ENCODE measurements around the gene FMN2. TPM values are rescaled to one million over a fixed set of nuclear protein-coding genes. Genes with fewer than 3 reads are reported as not detected.

FMN2 gene
- total RNA-seq, 1 donor from 2014 or later, result not detected

DNA sequence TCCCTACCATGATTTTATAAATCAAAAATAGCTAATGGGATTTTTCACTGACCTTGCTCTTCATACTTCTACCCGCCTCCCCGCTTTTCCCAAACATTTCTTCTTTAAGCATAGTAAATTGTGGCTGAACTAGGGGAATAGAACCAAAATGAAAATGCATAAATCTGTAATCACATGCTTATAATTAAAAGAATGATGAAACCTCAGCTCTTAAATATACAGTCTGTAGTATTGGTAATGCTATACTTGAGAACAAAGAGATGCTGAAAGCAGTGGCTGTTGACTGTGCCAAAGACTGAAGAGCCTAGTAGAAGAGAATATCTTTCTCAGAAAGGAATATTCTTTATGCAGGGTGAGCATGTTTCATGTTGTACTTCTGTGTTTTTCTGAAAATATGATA lies 271.1 kb downstream of the FMN2 start:
- H3K27me3 Mint-ChIP-seq, result no peaks in the 10 kb centered on the region
- no peak for ATAC-seq (ENCODE audit: low read depth)
- no peak overlapping the region for H3K4me3 Mint-ChIP-seq

GRCh38 chr1:240363315-240363714 lies 271.6 kb downstream of the FMN2 start:
- Mint-ChIP-seq H3K27ac (no peak overlapping the region), H3K9me3 (peaks cover 6% of the 10 kb centered on the region), H3K4me1 (no peaks in the 10 kb centered on the region), H3K27me3 (no peaks in the 10 kb centered on the region), H3K4me3 (no peak overlapping the region), H3K36me3 (ENCODE audit: low read depth) (no peaks in the 10 kb centered on the region)
- ATAC-seq (ENCODE audit: low read depth), result no peak
- TF ChIP-seq, protein P1, sequence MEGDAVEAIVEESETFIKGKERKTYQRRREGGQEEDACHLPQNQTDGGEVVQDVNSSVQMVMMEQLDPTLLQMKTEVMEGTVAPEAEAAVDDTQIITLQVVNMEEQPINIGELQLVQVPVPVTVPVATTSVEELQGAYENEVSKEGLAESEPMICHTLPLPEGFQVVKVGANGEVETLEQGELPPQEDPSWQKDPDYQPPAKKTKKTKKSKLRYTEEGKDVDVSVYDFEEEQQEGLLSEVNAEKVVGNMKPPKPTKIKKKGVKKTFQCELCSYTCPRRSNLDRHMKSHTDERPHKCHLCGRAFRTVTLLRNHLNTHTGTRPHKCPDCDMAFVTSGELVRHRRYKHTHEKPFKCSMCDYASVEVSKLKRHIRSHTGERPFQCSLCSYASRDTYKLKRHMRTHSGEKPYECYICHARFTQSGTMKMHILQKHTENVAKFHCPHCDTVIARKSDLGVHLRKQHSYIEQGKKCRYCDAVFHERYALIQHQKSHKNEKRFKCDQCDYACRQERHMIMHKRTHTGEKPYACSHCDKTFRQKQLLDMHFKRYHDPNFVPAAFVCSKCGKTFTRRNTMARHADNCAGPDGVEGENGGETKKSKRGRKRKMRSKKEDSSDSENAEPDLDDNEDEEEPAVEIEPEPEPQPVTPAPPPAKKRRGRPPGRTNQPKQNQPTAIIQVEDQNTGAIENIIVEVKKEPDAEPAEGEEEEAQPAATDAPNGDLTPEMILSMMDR (IDR thresholded peaks at IDR 0.05), result no peak
- ChIA-PET CTCF (no interaction called here), POLR2A (no interaction called here)
- DNase-seq, result no peak
- intact Hi-C loops (cut with micrococcal nuclease), result no loop called here

More for the DNA sequence above, 271.1 kb downstream of the FMN2 start:
- ChIA-PET CTCF (no interaction called here), POLR2A (no interaction called here)
- TF ChIP-seq, protein P1 (IDR thresholded peaks at IDR 0.05), result no peak
- no peak for DNase-seq
- Mint-ChIP-seq H3K9me3 (peaks cover 6% of the 10 kb centered on the region), H3K27ac (no peak overlapping the region), H3K4me1 (no peaks in the 10 kb centered on the region), H3K36me3 (ENCODE audit: low read depth) (no peaks in the 10 kb centered on the region)
- intact Hi-C loops (cut with micrococcal nuclease), result no loop called here

GRCh38 chr1:240363914-240364313 lies 272.2 kb downstream of the FMN2 start:
- peaks cover 6% of the 10 kb centered on the region for H3K9me3 Mint-ChIP-seq
- no peak for DNase-seq
- H3K4me3 Mint-ChIP-seq, result no peak overlapping the region
- TF ChIP-seq, protein P1 (IDR thresholded peaks at IDR 0.05), result no peak
- H3K36me3 Mint-ChIP-seq (ENCODE audit: low read depth), result no peaks in the 10 kb centered on the region
- no peak for ATAC-seq (ENCODE audit: low read depth)
- no peak overlapping the region for H3K27ac Mint-ChIP-seq
- intact Hi-C loops (cut with micrococcal nuclease), result no loop called here
- H3K27me3 Mint-ChIP-seq, result no peaks in the 10 kb centered on the region
- POLR2A ChIA-PET, result no interaction called here
- H3K4me1 Mint-ChIP-seq, result no peaks in the 10 kb centered on the region
- CTCF ChIA-PET, result no interaction called here

- Mint-ChIP-seq H3K4me3 (no peak overlapping the region), H3K27me3 (no peaks in the 10 kb centered on the region), H3K36me3 (ENCODE audit: low read depth) (no peaks in the 10 kb centered on the region), H3K4me1 (no peaks in the 10 kb centered on the region), H3K9me3 (peaks cover 7% of the 10 kb centered on the region), H3K27ac (no peak overlapping the region)
- TF ChIP-seq, protein P1 (IDR thresholded peaks at IDR 0.05), result no peak
- ChIA-PET CTCF (no interaction called here), POLR2A (no interaction called here)
- DNase-seq, result no peak
- ATAC-seq (ENCODE audit: low read depth), result no peak
- intact Hi-C loops (cut with micrococcal nuclease), result no loop called here
Observed at GRCh38 chr1:240366636-240367035, 275.0 kb downstream of the FMN2 start.

- CTCF ChIA-PET, result no interaction called here
- POLR2A ChIA-PET, result no interaction called here
Observed at GRCh38 chr1:240385551-240385950, 293.9 kb downstream of the FMN2 start.

More at GRCh38 chr1:240385551-240385950, 293.9 kb downstream of the FMN2 start:
- Mint-ChIP-seq H3K27me3 (no peaks in the 10 kb centered on the region), H3K4me1 (no peaks in the 10 kb centered on the region), H3K9me3 (peaks cover 12% of the 10 kb centered on the region), H3K4me3 (no peak overlapping the region), H3K27ac (no peak overlapping the region), H3K36me3 (ENCODE audit: low read depth) (no peaks in the 10 kb centered on the region)
- intact Hi-C loops (cut with micrococcal nuclease), result no loop called here
- DNase-seq (no peak), ATAC-seq (ENCODE audit: low read depth) (no peak)
- TF ChIP-seq, protein P1 (IDR thresholded peaks at IDR 0.05), result no peak
